ENCODE data around the gene UQCRC2.
A peak's percentile ranks its signal among the peaks of the same experiment; 100 is the strongest.
"Not testable (repeated sequence)": the region's sequence is repeated elsewhere in the genome, so short reads cannot be mapped to it uniquely, and the experiment has no call there.

Gene UQCRC2

DNA sequence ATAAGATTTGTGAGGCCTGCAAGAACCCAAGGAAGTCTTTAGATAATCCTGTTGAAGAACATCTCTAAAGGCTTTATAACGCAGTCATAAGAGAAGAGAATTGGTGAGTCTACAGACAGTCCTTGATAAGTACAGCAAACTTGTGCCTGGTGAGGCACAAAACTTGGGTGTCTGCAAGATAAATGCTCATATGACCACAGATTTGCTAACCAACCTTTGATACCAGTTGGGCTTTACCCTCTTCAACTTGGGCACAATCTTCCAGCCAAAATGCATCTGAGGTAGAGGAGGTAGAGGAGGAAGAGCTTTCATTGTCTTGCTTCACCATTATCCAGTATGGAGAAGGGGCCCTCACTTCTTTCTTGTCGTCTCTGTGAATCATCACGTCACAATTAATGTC lies 30.9 kb downstream of the UQCRC2 start:
- no peak for DNase-seq

- DNase-seq, result no peak
Observed at GRCh38 chr16:21985524-21985923, 32.4 kb downstream of the UQCRC2 start.

DNA sequence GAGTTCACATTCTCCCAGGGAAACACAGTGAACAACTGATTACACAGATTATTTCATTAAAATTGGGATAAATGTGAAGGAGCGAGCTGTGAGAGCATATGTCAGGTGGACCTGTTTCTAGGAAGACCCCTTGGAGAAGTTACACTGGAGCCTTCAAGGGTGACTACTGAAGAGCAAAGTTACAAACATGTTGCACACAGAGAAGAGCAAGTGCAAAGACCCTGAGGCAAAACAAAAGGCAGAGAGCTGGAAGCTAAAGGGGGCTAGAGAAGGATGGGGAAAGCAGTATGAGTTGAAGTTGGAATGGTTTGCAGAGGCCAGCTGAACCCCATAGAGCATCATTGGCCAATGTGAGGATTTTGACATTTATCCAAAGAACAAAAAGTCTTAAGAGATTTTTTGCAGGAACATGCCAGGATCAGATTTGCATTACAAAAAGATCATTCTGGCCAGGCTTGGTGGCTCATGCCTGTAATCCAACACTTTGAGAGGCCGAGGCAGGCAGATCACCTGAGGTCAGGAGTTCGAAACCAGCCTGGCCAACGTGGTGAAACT lies 33.6 kb downstream of the UQCRC2 start:
- DNase-seq, result no peak

DNA sequence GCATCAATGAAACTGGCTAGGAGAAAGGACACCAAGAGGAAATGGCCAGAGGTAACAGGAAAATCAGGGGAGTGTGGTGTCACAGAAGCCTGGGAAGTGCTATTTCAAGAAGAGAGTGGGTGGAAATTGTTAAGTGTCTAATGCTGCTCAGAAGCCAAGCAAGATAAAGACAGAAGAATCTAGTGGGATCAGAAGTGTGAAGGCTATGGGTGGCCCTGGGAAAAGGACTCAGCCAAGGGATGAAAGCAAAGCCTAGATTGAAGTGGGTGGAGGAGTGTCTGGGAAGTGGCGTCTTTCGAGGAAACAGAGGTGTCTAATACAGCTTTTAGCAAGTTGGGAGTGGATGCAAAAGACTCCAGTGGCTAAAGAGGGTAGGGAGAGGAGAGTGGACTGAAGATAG lies 34.3 kb downstream of the UQCRC2 start:
- DNase-seq, result no peak

DNA sequence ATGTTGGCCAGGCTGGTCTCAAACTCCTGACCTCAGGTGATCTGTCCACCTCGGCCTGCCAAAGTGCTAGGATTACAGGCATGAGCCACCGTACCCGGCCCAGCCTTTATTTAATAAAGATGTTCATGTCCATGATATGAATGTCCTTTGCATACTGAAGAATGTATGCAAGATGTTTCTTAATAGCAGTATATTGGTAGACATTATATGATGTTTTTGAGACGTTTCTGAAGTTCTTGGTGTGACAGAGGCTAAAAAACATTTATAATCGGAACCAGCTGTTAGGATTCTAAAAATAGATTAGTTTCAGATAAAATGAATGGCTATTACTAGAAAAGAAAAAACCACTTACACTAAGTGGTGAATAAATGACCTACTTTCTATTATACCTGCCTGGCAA lies 36.0 kb downstream of the UQCRC2 start:
- no peak for DNase-seq

- DNase-seq, result no peak
Observed at GRCh38 chr16:21989751-21990150, 36.6 kb downstream of the UQCRC2 start.

GRCh38 chr16:21990381-21990944 lies 37.3 kb downstream of the UQCRC2 start:
- DNase-seq, result no peak

DNA sequence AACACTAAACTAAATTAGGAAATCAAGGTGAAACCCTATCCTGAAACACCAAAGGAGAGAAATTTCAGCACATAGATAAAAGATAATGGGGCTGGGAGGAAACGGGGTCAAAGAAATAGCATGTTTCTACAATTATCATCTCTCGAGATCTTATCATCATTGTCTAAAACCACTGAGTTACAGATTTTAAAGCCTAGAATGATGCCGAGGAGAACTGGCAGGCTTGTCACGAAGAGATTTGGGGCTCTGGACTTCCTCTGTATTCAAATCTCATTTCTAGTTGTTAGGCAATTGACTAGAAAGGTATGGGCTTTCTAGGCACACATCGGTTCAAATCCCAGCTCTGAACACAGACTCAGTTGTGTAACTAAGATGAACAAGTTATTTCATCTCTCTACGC lies 38.5 kb downstream of the UQCRC2 start:
- DNase-seq, result no peak

DNA sequence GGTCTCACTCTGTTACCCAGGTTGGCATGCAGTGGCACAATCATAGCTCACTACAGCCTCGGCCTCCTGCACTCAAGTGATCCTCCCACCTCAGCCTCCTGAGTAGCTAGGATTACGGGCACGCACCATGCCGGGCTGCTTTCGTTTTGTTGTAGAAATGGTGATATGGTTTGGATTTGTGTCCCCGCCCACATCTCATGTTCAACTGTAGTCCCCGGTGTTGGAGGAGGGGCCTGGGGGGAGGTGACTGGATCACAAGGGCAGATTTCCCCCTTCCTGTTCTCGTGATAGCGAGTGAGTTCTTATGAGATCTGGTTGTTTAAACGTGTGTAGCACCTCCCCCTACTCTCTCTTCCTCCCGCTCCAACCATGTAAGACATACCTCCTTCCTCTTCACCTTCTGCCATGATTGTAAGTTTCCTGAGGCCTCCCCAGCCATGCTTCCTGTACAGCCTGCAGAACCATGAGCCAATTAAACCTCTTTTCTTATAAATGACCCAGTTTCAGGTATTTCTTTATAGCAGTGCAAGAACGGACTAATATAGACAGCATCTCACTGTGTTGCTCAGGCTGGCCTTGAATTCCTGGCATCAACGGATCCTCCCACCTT lies 41.8 kb downstream of the UQCRC2 start:
- no peak for DNase-seq

DNA sequence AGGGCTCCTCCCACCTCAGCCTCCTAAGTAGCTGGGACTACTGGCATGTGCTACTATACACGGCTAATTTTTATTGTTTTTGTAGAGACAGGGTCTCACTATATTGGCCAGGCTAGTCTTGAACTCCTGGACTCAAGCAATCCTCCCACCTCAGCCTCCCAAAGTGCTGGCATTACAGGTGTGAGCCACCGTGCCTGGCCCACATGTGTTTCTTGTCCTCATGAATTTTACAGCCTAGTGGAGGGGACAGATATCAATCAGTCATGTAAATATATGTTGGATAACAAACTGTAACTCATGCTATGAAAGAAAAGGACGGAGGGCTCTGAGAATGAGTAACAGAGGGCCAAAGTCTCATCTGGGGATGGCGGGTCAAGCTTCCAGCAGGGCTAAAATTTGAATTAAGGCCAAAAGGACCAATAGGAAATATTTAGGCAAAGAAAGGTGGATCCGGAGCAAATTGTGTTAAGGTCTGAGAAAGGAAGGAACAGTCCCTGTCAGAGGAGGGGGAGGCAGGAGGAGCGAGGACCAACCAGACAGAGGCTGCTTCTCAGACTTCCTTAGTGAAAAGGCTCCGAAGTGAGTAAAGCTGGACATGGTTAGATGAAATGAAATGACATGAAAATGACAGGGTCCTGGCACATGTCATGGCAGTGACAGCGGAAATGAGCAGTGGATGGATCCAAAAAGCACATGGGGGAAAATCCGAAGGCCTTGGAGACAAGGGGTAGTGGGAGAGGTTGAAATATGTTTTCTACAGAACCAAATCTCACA lies 43.9 kb downstream of the UQCRC2 start:
- DNase-seq, result no peak

DNA sequence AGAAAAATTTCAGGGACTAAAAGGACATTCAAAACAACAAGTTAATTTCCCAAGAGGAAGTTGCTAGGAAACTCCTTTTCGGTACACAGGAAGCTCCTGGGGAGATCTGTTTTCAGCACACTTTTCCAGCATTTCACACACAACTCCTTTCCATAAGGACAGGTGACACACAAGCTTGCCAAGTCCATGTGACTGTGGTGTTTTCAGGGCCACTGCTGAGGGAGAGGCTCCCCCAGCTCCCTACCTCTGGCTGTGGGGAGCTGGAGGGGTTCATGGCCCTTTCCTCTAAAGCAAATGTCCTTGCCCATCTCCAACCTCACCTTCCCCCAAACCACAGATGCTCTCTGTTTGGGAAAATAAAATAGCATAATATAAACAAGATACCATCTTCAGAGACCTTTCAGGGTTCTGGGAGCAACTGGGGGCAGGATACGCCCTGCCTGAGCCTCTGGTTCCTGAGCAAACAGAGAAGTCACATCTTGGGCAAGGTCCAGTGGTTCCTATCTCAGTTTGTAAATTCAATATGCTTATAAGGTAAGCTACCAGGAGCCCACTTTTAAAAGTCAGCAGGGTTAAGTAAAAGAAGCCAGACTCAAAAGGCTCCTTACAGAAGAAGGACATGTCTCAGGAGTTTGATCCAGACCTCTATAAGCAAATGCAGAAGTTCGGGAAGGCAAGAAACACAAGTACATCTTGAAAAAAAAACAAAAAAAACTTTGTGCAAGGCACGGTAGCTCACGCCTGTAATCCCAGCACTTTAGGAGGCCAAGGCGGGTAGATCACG lies 44.7 kb downstream of the UQCRC2 start:
- no peak for DNase-seq

GRCh38 chr16:22001591-22001990 lies 48.4 kb downstream of the UQCRC2 start:
- no peak for DNase-seq

DNA sequence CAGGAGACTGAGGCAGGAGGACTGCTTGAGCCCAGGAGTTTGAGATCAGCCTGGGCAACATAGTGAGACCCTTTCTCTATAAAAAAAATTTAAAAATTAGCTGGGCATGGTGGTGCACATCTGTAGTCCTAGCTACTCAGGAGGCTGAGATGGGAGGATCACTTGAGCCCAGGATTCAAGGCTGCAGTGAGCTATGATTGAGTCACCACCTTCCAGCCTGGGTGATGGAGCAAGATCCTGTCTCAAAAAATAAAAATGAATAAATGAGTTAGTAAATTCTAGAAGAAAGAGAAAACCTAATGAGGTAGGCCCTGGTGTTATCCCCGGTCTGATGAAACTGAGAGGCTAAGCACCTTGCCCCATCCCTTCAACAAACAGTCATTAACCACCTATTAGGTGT lies 48.9 kb downstream of the UQCRC2 start:
- not testable (repeated sequence) for DNase-seq

DNA sequence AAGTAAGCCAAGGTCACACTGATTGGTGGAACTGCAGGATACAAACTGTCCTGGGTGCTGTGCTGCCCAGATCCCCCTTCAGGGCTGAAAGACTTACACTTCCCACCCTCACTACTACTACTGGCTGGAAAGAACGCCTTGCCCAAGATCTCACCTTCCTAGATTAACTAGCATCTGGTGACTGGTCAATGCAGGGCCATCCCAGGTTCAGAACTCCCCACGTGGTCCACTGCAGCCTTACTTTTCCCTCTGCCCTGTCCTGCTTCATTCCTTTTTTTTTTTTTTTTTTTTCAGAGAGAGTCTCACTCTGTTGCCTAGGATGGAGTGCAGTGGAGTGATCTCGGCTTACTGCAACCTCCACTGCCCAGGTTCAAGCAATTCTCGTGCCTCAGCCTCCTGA lies 50.0 kb downstream of the UQCRC2 start:
- DNase-seq, result no peak

GRCh38 chr16:22004341-22004740 lies 51.2 kb downstream of the UQCRC2 start:
- DNase-seq, result no peak

DNA sequence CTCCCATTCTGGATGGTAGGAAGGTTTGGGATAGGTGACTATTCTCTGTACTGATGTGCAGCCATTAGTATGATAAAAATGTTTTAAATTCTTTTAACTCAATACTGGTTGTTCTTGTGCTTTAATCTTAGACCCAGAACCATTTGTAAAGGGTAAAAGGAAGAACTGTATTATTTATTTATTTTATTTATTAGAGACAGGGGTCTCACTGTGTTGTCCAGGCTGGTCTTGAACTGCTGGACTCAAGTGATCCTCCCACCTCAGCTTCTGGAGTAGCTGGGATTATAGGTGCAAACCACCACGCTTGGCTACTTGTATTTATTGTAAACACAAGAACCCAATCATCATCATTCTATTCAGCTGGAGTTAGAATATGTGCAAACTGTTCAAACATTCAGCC lies 52.6 kb downstream of the UQCRC2 start:
- DNase-seq, result no peak

- DNase-seq, result no peak
Observed at GRCh38 chr16:22006636-22007035, 53.5 kb downstream of the UQCRC2 start.

DNA sequence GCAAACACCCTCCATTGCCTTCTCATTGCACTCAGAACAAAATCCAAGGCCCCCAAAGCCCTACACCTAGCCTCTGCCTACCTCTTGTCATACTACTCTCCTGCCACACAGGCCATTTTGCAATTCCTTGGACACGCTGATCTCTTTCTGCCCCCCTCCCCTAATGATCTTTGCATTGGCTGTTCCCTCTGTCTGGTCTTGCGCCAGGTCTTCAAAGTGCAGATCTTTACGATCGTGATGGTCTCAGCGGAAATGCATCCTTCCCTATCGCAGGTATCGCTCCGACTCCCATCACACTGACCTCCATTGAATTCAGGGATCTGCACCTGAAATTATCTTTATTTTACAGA lies 54.0 kb downstream of the UQCRC2 start:
- no peak for DNase-seq

DNA sequence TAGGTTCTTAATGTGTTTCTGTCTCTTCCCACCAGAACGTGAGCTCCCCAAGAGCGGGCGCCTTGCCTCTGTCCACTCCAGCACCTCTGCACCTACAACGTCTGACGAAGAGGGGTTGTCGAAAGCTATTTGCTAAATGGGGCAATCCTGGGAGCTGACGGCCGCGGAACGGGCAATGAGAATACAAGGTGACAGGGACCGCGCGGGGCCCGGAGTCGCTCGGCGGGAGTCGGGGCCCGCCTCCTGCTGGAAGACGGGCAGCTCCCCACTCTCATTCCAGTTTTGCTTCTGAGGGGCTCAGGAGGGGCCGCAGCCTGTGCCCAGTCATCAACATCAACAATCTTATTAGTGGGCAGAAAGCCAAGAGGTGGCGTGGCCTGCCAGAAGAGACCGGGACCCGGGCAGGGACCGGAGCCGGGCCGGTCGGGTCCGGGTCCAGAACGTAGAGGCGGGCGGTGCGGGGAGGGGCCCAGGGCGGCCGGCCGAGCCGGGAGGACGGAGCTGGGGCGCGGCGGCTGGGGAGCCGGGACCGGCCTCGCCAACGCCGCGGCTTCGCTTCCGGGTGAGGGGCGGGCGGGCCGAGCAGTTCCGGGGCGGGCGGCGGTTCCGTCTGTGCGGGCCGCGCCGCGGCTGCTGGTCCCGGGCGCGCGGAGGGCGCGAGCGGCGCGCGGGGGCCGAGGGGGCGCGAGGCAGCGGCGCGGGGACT lies 54.5 kb downstream of the UQCRC2 start, which contains the start of gene MOSMO:
TSS of gene MOSMO (plus strand) at position 603 of the 706 bp plus-strand sequence. CDS start 191 bp downstream, outside the sequence.
- peak; percentile 38 for DNase-seq

DNA sequence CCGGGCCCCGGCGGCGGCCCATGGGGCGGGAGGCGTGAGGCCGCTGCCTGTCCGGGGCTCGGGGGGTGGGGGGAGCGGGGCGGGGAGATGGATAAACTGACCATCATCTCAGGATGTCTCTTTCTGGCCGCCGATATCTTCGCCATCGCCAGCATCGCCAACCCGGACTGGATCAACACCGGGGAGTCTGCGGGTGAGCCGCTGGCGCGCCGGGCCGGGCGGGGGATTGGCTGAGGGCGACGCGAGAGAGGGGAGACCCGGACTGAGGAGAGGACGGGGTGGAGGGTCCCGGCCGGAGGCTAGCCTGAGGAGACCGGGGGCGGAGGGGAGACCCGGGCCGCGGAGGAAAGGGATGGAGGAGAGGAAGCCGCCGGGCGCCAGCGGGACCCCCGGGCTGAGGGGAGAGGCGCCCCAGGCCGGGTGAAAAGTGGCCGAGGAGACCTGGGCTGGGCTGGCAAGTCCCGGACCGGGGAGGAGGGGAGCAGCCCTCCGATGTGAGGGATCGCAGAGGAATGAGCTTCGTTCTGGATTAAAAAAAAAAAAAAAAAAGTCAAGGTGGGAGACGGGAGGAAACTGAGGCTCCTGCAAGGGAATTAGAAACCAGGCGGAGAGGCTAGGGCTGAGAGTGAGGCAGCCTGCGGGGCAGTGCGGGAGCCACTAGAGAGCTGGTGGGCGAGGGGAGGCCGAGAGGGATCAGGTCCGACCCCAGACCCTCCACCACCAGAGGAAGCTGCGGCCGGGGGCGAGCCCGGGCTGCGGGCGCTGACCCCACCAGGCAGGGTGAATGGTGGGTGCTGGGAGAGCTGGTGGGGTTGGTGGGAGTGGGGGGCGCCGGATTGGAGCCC lies 55.3 kb downstream of the UQCRC2 start:
- DNase-seq, result no peak

DNA sequence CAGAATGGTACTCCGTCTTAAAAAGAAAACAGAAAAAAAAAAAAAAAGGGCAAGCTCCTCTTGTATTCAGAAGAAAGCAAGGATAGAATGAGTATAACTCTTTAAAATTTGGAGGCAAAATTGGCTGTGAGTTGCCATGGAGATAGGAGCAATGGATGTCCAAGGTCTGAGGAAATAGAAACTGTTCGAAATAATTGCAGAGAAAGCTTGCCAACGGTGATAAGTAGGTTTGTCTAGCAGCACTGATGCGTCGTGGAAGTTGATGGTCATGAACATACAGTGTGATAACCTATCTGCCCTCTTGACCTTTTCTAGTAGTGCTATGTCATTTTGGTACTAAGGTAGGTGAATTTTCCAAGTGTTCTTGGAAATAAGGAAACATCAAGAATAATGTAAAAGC lies 57.7 kb downstream of the UQCRC2 start:
- no peak for DNase-seq

GRCh38 chr16:22012241-22012640 lies 59.1 kb downstream of the UQCRC2 start:
- DNase-seq, result no peak

Data from GDM1 (cell line).